ENCODE data around the gene GIMAP2. TPM values are rescaled to one million over a fixed set of nuclear protein-coding genes. Genes with fewer than 3 reads are reported as not detected.
"Not testable (repeated sequence)": the region's sequence is repeated elsewhere in the genome, so short reads cannot be mapped to it uniquely, and the experiment has no call there.

The GIMAP2 gene
- total RNA-seq, 1 experiment from 2014 or later: 3.1 TPM

DNA sequence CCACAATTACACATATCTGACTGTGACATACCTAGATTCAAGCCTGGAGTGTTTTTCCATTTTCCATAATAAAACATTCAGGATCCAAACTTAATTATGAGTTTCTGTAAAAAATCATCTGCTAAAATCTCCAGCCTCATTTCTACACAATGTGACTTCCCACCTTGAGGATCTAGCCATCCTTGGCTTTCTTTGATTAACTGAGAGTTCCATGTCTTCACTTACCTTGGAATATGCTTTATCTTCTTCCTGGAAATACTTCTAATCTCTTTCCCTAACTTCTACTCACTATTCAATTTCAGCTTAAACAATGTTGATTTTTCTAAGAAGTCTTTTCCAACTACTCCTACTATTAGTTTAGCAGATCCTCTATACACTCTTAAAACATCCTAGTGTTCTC, 16.5 kb upstream of the GIMAP2 start:
- DNase-seq: no peak
- no peaks in the 10 kb centered on the region for H3K36me3 ChIP-seq

GRCh38 chr7:150671798-150672585, 13.5 kb upstream of the GIMAP2 start:
- H3K9me3 ChIP-seq, H3K36me3 ChIP-seq, H3K27me3 ChIP-seq, H3K4me3 ChIP-seq, DNase-seq: not testable (repeated sequence)

More for the DNA sequence above, 16.5 kb upstream of the GIMAP2 start:
- Histone ChIP-seq H3K4me3 (no peak overlapping the region), H3K9me3 (no peaks in the 10 kb centered on the region), H3K27me3 (no peaks in the 10 kb centered on the region)

- no peaks in the 10 kb centered on the region for H3K27me3 ChIP-seq
- no peak overlapping the region for H3K4me3 ChIP-seq
- no peak for DNase-seq
- H3K36me3 ChIP-seq: no peaks in the 10 kb centered on the region
- no peaks in the 10 kb centered on the region for H3K9me3 ChIP-seq
Observed at GRCh38 chr7:150675714-150676113, 9.8 kb upstream of the GIMAP2 start.

GRCh38 chr7:150676276-150676675, 9.2 kb upstream of the GIMAP2 start:
- not testable (repeated sequence) for H3K9me3 ChIP-seq, DNase-seq, H3K36me3 ChIP-seq, H3K27me3 ChIP-seq, H3K4me3 ChIP-seq

DNA sequence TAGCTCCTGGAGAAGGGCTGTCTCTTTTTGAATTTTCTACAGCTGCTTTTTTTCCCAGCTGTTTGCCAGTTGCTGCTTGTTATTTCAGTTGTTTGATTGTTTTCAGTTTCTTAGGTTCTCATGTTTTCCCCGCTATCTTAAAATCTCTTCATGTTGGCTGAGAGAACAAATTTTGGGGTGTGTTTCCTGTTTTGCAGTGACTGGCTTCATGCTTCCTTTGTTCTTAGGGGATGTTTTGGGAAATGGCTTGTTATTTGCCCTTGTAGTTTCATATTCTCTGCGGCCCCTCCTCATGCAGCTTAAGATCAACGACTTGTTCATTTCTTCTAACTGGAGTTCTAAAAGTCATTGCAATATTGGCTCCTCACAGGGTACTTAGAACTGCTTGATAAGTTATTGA, 8.7 kb upstream of the GIMAP2 start:
- H3K4me3 ChIP-seq, H3K9me3 ChIP-seq, H3K36me3 ChIP-seq, H3K27me3 ChIP-seq, DNase-seq: not testable (repeated sequence)

DNA sequence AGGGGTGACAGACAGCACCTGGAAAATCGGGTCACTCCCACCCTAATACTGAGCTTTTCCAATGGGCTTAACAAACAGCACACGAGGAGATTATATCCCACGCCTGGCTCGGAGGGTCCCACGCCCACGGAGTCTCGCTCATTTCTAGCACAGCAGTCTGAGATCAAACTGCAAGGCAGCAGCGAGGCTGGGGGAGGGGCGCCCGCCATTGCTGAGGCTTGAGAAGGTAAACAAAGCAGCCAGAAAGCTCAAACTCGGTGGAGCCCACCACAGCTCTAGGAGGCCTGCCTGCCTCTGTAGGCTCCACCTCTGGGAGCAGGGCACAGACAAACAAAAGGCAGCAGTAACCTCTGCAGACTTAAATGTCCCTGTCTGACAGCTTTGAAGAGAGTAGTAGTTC, 6.9 kb upstream of the GIMAP2 start:
- not testable (repeated sequence) for H3K4me3 ChIP-seq, H3K27me3 ChIP-seq, H3K9me3 ChIP-seq, DNase-seq, H3K36me3 ChIP-seq

DNA sequence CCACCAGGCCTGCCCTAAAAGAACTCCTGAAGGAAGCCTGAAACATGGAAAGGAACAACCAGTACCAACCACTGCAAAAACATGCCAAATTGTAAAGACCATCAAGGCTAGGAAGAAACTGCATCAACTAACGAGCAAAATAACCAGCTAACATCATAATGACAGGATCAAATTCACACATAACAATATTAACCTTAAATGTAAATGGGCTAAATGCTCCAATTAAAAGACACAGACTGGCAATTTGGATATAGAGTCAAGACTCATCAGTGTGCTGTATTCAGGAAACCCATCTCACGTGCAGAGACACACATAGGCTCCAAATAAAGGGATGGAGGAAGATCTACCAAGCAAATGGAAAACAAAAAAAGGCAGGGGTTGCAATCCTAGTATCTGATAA, 5.1 kb upstream of the GIMAP2 start:
- DNase-seq: not testable (repeated sequence)

DNA sequence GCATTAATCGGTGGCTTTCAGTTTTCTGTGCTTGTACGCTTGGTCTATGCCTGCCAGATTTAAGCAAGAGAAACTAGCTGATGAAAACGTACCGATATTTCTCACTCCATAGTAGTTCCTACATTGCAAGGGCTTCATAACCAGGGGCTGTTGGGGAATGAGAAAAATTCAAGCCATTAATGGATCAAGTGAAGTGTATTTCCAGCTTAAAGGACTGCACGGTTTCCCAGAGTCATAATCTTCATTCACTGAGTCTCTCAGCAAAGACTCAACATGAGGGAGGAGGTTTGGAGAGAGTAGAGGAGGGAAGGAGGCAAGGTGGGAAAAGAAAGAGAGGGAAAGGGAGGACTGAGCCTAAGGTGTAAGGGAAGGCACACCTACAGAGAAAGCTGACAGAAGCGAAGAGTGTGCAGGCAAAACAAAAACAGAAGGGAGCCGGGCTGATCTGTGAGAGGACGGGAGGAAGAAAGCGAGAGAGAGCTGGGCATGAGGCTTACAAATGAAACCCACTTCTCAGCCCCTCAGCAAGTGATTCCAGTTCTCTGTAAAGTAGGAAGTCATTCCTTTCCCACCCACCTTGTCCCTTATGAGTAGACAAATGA, 625 bp downstream of the GIMAP2 start:
- DNase-seq: no peak
- H3K36me3 ChIP-seq: no peaks in the 10 kb centered on the region
- H3K4me3 ChIP-seq: peak overlapping the region; percentile 52
- no peaks in the 10 kb centered on the region for H3K9me3 ChIP-seq
- no peaks in the 10 kb centered on the region for H3K27me3 ChIP-seq

More for the DNA sequence above, 5.1 kb upstream of the GIMAP2 start:
- not testable (repeated sequence) for H3K27me3 ChIP-seq, H3K4me3 ChIP-seq, H3K9me3 ChIP-seq, H3K36me3 ChIP-seq

- Histone ChIP-seq H3K9me3 (no peaks in the 10 kb centered on the region), H3K36me3 (no peaks in the 10 kb centered on the region), H3K27me3 (no peaks in the 10 kb centered on the region), H3K4me3 (no peak overlapping the region)
- no peak for DNase-seq
Observed at GRCh38 chr7:150688630-150689029, 3.1 kb downstream of the GIMAP2 start.

- no peak for DNase-seq
- no peaks in the 10 kb centered on the region for H3K27me3 ChIP-seq
- H3K4me3 ChIP-seq: no peak overlapping the region
- no peaks in the 10 kb centered on the region for H3K36me3 ChIP-seq
- H3K9me3 ChIP-seq: no peaks in the 10 kb centered on the region
Observed at GRCh38 chr7:150695654-150696053, 10.1 kb downstream of the GIMAP2 start.

DNA sequence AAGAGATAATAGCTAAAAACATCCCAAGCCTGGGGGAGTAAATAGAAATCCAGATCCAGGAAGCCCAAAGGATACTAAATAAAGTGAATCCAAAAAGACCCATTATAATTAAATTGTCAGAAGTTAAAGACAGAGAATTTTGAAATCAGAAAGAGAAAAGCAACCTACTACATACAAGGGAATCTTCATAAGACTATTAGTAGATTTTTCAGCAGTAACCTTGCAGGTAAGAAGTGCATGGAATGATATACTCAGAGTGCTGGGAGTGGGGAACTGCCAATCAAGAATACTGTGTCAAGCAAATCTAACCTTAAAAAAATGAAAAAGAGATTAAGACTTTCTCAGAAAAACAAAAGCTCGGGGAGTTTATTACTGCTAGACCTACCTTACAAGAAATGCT, 17.7 kb downstream of the GIMAP2 start:
- H3K4me3 ChIP-seq: no peak overlapping the region
- no peaks in the 10 kb centered on the region; the same call in 1 of the 2 replicates for H3K9me3 ChIP-seq
- no peak for DNase-seq
- H3K27me3 ChIP-seq: no peaks in the 10 kb centered on the region
- no peaks in the 10 kb centered on the region for H3K36me3 ChIP-seq

GRCh38 chr7:150715293-150715692, 29.8 kb downstream of the GIMAP2 start:
- no peaks in the 10 kb centered on the region for H3K9me3 ChIP-seq
- no peak overlapping the region for H3K4me3 ChIP-seq
- no peak for DNase-seq
- no peaks in the 10 kb centered on the region for H3K36me3 ChIP-seq
- no peaks in the 10 kb centered on the region for H3K27me3 ChIP-seq

DNA sequence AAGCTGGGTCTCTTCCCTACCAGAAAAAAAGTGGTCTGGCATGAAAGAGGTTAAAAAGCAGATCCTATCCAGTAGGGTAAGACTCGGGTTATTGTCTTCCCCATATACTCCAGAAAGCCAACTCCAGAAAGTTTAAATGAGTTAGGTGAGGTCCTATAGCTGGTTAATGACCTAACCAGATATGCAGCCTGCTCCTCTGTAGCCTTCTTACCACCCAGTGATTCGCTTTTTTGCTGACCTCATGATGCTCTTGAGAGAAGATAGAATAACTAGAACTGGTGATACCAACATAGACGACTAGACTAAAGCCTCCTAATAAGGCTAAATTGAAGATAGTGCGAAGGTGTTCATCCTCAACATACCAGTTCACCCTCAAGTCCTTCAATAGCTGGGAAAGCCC, 30.2 kb downstream of the GIMAP2 start:
- Histone ChIP-seq H3K27me3 (no peaks in the 10 kb centered on the region), H3K4me3 (no peak overlapping the region), H3K9me3 (no peaks in the 10 kb centered on the region), H3K36me3 (no peaks in the 10 kb centered on the region)
- DNase-seq: no peak

DNA sequence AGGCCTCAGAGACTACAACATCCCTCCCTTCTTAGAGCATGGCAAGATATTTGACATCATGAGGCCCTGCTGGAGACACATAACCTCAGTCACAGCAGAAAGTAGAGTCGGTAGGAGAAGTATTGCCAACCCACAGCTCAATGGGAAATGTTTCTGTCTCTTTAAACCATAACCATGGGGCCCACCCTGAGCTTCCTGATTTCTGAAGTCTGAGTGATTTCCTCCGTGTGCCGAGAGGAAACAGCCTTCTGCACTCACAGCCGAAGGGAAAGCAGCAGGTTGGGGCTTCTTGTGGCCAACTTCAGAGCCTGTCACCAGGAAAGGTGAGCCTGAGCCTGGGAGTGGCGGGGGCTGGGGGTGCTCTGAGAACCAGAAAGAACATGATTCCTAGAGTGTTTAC, 30.9 kb downstream of the GIMAP2 start, which contains the start of gene GIMAP1:
Gene GIMAP1, plus strand, starts transcription at position 246 of the 400 bp plus-strand sequence. CDS start 2,435 bp downstream, outside the sequence.
- no peak within 1 kb of the TSS for H3K4me3 ChIP-seq

GRCh38 chr7:150716939-150717338, 31.4 kb downstream of the GIMAP2 start:
- no peaks in the 10 kb centered on the region for H3K27me3 ChIP-seq

More for the DNA sequence above, 30.9 kb downstream of the GIMAP2 start, which contains the start of gene GIMAP1:
- Histone ChIP-seq H3K36me3 (no peaks in the 10 kb centered on the region), H3K27me3 (no peaks in the 10 kb centered on the region), H3K9me3 (no peaks in the 10 kb centered on the region)
- DNase-seq: no peak

GRCh38 chr7:150717814-150718420, 32.4 kb downstream of the GIMAP2 start:
- Histone ChIP-seq H3K4me3 (no peak overlapping the region), H3K9me3 (no peaks in the 10 kb centered on the region), H3K36me3 (no peaks in the 10 kb centered on the region), H3K27me3 (no peaks in the 10 kb centered on the region)
- no peak for DNase-seq

More at GRCh38 chr7:150716939-150717338, 31.4 kb downstream of the GIMAP2 start:
- Histone ChIP-seq H3K4me3 (no peak overlapping the region), H3K36me3 (no peaks in the 10 kb centered on the region), H3K9me3 (no peaks in the 10 kb centered on the region)
- no peak for DNase-seq

DNA sequence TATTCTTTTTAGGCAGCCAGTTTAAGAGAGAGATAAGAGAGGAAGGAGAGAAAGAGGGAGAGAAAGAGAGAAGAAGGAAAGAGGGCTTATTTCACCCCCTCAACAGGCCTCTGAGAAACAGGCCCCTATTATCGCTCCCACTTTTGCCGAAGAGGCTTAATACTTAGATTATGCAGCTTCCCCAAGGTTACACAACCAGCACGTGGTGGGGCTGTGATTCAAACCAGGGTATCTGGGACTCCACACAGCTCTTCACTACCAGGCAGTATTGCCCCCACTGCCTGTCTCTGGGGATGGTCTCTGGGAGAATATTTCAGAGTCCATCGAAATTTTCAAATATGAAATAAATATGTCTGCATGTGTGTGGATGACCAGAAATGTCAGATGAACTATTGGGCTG, 33.9 kb downstream of the GIMAP2 start:
- Histone ChIP-seq H3K9me3 (no peaks in the 10 kb centered on the region), H3K4me3 (no peak overlapping the region), H3K27me3 (no peaks in the 10 kb centered on the region), H3K36me3 (no peaks in the 10 kb centered on the region)
- no peak for DNase-seq

All from MG63 (cell line).